ENCODE measurements around the gene HSD17B8.

The HSD17B8 gene

DNA sequence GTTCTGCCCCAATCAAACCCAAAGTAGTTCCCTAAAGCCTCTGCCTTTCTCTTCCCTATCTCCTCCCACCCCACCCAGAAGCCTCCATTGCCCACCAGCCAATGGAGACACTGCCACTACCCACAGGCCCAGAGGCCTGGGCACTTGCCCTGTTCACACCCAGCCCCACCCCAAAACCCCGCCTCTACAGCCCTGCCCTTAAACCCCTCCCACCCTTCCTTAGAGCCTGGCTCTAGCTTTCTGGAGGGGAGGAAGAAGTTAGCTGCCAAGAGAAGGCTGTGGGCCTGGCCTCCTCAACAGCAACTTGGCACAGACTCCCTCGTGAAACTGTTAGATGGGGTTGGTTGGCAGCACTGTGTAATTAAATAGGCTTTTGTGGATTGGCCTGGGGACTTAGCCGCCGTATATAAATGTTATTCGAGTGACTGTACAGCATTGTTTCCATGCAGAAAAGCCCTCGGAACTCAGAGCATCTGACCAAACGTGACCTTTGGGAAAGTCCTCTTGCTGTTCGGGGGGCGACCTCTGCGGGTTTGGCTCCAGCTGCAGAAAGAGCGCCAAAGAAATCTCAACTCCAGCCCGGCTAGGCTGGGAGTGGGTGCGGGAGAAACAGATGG is 43.6 kb upstream of the HSD17B8 start:
- TF ChIP-seq NFIC (IDR thresholded peaks at IDR 0.05) (peak; percentile 70), EGR1 (IDR thresholded peaks at IDR 0.05) (no peak), CREB1 (IDR thresholded peaks at IDR 0.05; ENCODE audit: low read depth) (no peak), TEAD4 (IDR thresholded peaks at IDR 0.05) (0 out of 2 replicates have a peak, but pooled peaks have one; percentile 23)
- TF ChIP-seq, protein P1, sequence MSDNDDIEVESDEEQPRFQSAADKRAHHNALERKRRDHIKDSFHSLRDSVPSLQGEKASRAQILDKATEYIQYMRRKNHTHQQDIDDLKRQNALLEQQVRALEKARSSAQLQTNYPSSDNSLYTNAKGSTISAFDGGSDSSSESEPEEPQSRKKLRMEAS (IDR thresholded peaks at IDR 0.05): no peak
- TF ChIP-seq, protein P2, sequence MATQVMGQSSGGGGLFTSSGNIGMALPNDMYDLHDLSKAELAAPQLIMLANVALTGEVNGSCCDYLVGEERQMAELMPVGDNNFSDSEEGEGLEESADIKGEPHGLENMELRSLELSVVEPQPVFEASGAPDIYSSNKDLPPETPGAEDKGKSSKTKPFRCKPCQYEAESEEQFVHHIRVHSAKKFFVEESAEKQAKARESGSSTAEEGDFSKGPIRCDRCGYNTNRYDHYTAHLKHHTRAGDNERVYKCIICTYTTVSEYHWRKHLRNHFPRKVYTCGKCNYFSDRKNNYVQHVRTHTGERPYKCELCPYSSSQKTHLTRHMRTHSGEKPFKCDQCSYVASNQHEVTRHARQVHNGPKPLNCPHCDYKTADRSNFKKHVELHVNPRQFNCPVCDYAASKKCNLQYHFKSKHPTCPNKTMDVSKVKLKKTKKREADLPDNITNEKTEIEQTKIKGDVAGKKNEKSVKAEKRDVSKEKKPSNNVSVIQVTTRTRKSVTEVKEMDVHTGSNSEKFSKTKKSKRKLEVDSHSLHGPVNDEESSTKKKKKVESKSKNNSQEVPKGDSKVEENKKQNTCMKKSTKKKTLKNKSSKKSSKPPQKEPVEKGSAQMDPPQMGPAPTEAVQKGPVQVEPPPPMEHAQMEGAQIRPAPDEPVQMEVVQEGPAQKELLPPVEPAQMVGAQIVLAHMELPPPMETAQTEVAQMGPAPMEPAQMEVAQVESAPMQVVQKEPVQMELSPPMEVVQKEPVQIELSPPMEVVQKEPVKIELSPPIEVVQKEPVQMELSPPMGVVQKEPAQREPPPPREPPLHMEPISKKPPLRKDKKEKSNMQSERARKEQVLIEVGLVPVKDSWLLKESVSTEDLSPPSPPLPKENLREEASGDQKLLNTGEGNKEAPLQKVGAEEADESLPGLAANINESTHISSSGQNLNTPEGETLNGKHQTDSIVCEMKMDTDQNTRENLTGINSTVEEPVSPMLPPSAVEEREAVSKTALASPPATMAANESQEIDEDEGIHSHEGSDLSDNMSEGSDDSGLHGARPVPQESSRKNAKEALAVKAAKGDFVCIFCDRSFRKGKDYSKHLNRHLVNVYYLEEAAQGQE (IDR thresholded peaks at IDR 0.05; ENCODE audit: low read depth): no peak

DNA sequence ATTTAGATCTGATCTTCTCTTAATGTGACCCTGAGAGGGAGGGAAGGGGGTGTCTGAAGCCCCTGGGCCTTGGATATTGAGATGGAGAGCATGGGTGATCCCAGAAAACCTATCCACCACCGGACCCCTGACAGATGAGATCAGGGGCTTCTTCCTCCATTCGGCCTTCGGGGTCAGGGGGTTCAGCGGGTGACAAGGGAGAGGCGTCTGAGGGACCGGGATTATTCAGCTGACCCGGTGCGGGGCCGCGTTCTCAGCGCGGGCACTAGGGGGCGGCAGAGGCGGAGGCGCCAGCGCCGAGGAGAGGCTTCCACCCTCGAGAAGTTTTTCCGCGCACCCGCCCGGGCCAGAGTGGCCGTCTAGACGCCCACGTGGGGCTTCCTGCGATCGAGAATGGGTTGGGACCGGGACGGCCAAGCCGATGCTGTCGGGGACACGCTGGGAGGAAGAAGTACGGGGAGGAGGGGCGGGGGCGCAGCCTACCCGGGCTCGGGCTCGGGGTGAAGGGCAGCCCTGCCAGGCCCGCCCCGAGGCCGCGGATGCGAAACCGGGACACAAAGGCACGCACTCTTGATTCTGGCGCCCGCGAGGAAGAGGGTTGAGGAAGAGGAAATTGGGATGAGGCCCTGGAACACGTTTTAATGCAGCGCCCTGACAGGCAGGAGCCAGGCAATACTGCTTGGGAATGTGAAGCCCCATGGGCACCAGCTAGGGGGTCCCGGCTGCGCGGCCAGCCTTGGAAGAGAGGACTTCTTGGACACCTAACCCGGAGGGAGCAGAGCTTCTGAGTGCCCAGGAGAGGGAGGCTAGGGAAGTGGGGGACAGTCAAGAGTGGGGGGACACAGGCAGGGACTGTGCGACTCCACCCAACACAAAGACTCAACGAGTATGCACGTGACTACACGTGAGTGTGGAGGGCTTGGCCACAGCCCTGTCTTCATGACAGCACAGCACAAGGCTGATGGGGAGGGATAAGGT is 42.8 kb upstream of the HSD17B8 start:
- TF ChIP-seq ZBTB7A (IDR thresholded peaks at IDR 0.05; ENCODE audit: low read depth): no peak
- TF ChIP-seq, protein P3, sequence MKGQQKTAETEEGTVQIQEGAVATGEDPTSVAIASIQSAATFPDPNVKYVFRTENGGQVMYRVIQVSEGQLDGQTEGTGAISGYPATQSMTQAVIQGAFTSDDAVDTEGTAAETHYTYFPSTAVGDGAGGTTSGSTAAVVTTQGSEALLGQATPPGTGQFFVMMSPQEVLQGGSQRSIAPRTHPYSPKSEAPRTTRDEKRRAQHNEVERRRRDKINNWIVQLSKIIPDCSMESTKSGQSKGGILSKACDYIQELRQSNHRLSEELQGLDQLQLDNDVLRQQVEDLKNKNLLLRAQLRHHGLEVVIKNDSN (IDR thresholded peaks at IDR 0.05): 0 out of 2 replicates have a peak, but pooled peaks have one; percentile 38
- peak; percentile 61 for TF ChIP-seq RAD21 (IDR thresholded peaks at IDR 0.05; ENCODE audit: low read depth)
- TF ChIP-seq FOXM1 (IDR thresholded peaks at IDR 0.05; ENCODE audit: borderline replicate concordance, low read depth): no peak
- TF ChIP-seq, protein P1 (IDR thresholded peaks at IDR 0.05): peak; percentile 78

DNA sequence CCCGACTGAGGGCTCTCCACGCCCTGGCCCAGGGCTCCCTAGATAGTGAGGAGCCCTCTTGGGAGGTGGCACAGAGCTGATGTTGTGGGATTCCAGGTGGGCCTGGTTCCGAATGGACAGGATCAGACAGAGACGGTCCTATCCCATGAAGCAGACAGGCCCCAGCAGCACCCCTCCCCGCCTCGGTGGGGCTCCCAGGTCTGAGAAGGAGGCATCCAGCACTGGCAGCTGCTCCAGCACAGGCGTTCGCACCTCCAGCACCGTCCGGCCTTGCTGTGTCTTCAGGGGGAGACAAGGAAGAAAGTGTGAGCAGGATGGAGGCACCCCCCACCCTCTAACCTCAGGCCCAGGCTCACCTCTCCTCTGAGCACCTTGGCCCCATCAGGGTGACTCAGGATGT is 40.9 kb upstream of the HSD17B8 start:
- no peak for TF ChIP-seq EP300 (IDR thresholded peaks at IDR 0.05; ENCODE audit: borderline replicate concordance)
- TF ChIP-seq ZBTB7A (IDR thresholded peaks at IDR 0.05; ENCODE audit: low read depth): no peak
- no peak for TF ChIP-seq CREB1 (IDR thresholded peaks at IDR 0.05; ENCODE audit: low read depth)
- TF ChIP-seq FOXM1 (IDR thresholded peaks at IDR 0.05; ENCODE audit: borderline replicate concordance, low read depth): no peak
- TF ChIP-seq, protein P2 (IDR thresholded peaks at IDR 0.05; ENCODE audit: low read depth): no peak

DNA sequence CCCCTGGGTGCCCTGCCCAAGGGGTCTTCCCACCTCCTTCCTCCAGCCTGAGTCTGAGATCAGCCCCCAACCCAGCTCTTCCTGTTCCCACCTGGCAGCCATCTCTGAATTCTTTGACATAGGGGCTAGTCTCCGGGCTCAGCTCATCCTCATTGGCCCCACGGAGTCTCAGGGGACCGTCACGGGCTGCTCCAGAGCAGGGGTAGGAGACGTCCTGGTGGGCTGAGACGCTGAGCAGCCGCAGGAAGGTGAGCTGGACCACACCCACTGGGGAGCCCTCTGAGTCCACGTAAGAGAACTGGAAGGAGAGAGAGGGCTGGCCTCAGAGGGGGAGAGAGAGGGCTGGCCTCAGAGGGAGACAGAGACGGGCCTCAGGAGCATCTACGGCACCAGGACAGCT is 40.3 kb upstream of the HSD17B8 start:
- TF ChIP-seq EGR1 (IDR thresholded peaks at IDR 0.05) (no peak), YY1 (IDR thresholded peaks at IDR 0.05; ENCODE audit: low read depth) (no peak), TCF12 (IDR thresholded peaks at IDR 0.05; ENCODE audit: low read depth) (no peak), ZBTB7A (IDR thresholded peaks at IDR 0.05; ENCODE audit: low read depth) (no peak), CREB1 (IDR thresholded peaks at IDR 0.05; ENCODE audit: low read depth) (no peak), CEBPB (IDR thresholded peaks at IDR 0.05) (no peak), NFIC (IDR thresholded peaks at IDR 0.05) (no peak), FOXM1 (IDR thresholded peaks at IDR 0.05; ENCODE audit: borderline replicate concordance, low read depth) (no peak), EP300 (IDR thresholded peaks at IDR 0.05; ENCODE audit: borderline replicate concordance) (no peak), TEAD4 (IDR thresholded peaks at IDR 0.05) (no peak), TAF1 (IDR thresholded peaks at IDR 0.05; ENCODE audit: low read depth) (no peak), RAD21 (IDR thresholded peaks at IDR 0.05; ENCODE audit: low read depth) (no peak)
- TF ChIP-seq, protein P2 (IDR thresholded peaks at IDR 0.05; ENCODE audit: low read depth): no peak
- TF ChIP-seq, protein P1 (IDR thresholded peaks at IDR 0.05): no peak
- TF ChIP-seq, protein P3 (IDR thresholded peaks at IDR 0.05): no peak
